Occipital lobe (tissue), 2 donors: Measurements from ENCODE around the gene ZNF438. TPM values are rescaled to one million over a fixed set of nuclear protein-coding genes. Genes with fewer than 3 reads are reported as not detected.
"Not testable (repeated sequence)": the region's sequence is repeated elsewhere in the genome, so short reads cannot be mapped to it uniquely, and the experiment has no call there.

Experiments
- DNase-seq: peaks from one replicate; lab custom pipeline; 2025; lab: John Stamatoyannopoulos, UW
- total RNA-seq: library from RNA; depleted of rRNA; stranded (reverse); fragments of >200 nt; gene quantifications from one replicate; pipeline ENCODE4 v1.2.3, GENCODE V29; 2014

ZNF438 gene, protein sequence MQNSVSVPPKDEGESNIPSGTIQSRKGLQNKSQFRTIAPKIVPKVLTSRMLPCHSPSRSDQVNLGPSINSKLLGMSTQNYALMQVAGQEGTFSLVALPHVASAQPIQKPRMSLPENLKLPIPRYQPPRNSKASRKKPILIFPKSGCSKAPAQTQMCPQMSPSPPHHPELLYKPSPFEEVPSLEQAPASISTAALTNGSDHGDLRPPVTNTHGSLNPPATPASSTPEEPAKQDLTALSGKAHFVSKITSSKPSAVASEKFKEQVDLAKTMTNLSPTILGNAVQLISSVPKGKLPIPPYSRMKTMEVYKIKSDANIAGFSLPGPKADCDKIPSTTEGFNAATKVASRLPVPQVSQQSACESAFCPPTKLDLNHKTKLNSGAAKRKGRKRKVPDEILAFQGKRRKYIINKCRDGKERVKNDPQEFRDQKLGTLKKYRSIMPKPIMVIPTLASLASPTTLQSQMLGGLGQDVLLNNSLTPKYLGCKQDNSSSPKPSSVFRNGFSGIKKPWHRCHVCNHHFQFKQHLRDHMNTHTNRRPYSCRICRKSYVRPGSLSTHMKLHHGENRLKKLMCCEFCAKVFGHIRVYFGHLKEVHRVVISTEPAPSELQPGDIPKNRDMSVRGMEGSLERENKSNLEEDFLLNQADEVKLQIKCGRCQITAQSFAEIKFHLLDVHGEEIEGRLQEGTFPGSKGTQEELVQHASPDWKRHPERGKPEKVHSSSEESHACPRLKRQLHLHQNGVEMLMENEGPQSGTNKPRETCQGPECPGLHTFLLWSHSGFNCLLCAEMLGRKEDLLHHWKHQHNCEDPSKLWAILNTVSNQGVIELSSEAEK
- total RNA-seq, result 3.9 TPM

DNA sequence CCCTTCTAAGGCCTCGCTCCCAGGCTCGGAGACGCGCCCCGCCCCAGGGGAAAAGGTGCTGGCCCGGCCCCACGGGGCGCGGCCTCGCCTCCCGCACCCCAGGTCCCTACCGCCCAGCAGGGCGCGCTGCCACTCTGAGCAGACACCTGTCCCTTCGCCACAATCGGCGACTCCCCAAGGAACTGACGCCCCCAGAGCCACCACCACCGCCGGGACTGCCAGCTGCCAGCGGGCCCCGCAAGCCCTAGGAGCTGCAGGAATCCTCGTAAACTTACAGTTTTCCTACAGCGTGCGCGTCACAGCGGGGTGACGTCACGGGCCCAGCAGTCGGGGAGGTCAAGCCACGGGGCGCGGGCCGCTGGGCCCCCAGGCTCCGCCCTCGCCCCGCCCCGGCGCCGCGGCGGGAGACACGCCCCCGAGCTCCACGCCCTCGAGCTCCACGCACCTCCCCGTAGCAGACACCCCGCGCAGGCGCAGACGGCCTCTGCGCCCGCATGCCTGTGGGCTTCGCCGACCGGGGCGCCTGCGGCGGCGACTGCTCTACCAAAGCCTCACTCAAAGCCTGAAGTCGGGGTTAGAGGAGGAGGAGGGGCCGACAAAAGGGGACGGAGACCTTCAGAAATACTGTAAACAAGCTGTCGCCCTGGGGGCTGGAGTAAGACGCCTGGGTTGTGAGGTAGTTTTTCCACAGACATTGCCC lies at the start of gene ZNF438:
Gene ZNF438 (minus strand): TSS at position 308 of the 700 bp plus-strand sequence. CDS start 154,831 bp downstream, outside the sequence.
- DNase-seq, result peak; percentile 92

DNA sequence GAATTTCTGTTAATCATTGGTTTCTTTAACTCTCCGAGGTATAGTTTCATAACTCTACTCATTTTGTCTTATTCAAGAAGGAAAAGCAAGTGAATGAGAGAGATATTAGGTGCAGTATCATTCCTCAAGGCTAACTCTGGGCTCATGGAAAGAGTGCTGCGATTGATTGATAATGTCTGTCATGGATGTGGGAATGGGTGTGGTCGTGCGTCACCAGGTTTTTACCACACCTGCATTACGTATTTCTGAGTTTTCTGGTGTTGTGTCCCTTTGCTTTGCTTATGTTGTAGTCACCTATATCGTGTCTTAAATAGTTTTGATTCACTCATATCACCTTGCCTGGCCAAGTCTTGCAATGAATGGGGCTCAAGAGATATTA lies 44.9 kb upstream of the ZNF438 start:
- no peak for DNase-seq

DNA sequence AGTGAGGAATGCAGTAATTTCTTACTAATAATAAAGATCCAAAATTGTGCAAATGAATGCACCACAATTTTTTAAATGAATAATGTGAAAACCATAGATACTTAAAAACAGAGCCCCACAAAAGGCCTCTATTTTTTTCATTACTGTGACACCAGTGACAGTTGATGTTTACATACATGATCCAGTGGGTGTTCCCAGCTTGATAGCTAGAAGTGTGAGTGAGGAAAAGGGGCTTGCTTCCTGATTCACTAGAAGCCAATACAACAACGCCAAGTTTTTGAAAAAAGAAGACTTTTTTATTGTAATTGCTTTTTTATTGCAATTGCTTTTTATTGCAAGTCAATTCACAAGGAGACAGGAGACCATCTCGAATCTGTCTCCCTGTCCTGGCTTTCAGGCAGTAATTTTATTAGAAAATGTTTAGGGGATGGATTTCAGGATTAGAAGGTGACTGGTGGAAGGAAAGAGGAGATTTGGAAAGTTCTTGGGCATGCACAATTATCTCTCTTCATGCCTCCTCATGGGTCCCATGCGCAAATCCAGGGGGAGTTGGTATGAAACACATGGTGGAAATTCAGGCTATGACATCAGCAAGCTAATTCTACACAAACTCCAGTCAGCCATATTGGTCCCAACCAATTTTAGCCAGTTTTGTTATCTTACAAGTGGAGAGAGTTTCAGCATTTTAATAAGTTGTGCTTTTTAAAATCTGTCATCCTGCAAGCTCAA lies 44.4 kb upstream of the ZNF438 start:
- DNase-seq, result no peak

DNA sequence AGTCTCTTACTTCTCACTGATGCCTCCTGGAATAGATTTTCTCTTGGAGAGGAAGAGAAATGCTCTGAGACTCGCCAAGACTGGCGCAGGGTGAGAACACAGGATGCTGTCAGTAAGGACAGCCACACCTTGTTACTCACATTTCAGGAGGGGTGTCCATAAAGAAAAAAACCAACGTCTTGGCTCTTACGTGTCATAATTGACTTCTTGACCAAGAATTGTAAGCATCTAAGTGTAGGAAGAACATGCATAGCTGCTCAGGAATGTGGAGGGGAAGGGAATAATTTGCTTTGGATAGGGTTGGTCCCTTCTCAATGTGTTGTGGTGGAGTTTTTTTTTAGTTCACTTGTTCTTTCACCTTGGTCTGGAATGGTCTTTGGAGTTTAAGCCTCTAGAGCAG lies 43.8 kb upstream of the ZNF438 start:
- DNase-seq, result no peak

DNA sequence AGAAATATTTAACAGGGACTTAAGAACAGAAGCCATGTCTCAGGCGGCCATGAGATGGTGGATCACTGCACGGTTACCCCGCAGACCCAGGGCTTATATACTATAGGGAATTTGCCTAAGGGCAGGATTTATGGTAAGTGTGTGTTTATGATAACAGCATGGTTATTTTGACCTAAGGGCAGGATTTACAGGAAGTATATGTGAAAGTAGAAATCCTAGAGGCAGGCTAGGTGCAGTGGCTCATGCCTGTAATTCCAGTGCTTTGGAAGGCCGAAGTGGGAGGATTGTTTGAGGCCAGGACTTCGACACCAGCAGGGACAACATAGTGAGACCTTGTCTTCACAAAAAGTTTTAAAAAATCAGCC lies 43.0 kb upstream of the ZNF438 start:
- no peak for DNase-seq

DNA sequence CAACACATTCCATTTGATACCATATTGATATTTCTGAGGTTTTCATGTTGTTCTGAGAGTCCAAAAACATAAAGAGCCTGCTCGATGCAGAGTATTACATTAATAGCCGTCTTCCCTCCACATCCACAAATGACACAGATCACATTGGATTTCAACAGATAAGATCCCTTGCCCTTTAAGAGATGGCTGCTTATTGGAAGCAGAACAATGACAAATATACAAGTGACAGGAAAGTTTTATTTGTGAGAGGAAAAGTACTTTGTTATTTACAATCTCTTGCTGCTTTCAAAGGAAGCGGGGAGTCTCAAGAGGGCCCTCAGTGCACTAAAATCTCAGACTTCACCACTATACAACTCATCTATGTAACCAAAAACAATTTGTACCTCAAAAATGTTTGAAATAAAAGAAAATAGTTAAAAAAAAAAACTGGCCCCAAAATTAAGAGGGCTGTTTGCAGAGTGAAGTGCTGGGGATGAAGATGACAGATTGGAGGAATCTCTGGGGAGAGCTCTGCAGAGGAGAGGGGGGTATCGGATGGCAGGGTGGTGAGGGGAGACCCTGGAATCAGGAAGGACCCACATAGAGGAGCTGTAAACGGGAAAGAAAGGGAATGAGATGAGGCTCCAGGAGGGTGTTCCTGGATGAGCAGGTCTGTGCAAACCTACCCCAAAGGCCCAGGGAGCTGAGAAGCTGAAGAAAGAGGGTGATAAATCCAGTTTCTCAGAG lies 42.5 kb upstream of the ZNF438 start:
- DNase-seq, result no peak

DNA sequence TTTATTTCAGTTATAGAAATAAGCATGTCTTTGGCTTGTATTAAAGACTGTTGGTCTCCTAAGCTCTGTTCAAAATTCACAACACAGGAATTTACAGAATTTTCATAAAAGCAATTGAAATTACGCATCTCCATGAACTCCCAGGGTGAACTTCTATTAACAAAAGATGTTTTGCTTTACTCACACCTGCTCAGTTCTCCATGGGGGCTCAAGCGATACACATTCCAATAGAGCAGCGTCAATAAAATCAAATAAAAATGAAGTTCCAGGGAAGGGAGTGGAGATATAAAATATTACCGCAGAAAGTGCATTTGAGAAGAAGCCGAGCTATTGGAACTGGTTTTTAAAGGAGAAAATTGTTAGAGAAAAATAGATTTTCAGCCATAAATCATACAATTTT lies 41.5 kb upstream of the ZNF438 start:
- DNase-seq, result no peak

DNA sequence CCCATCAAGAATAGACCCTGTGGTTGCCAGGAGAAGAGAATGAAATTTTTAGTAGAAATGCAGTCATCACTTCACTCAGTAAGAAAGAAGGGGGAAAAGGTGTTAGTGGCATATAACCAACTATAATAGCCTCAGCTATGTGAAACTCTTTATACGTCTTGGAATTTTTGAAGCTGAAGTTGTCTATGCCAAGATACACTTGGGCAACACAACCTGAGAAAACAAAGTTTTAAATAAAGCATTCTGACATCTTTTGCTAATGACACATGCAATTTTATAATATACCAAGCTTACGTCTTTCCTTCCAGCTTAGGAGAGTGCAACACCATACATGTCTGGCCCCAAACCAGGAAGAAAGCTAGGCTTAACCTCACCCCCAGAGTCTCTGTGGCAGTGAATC lies 40.8 kb upstream of the ZNF438 start:
- no peak for DNase-seq

DNA sequence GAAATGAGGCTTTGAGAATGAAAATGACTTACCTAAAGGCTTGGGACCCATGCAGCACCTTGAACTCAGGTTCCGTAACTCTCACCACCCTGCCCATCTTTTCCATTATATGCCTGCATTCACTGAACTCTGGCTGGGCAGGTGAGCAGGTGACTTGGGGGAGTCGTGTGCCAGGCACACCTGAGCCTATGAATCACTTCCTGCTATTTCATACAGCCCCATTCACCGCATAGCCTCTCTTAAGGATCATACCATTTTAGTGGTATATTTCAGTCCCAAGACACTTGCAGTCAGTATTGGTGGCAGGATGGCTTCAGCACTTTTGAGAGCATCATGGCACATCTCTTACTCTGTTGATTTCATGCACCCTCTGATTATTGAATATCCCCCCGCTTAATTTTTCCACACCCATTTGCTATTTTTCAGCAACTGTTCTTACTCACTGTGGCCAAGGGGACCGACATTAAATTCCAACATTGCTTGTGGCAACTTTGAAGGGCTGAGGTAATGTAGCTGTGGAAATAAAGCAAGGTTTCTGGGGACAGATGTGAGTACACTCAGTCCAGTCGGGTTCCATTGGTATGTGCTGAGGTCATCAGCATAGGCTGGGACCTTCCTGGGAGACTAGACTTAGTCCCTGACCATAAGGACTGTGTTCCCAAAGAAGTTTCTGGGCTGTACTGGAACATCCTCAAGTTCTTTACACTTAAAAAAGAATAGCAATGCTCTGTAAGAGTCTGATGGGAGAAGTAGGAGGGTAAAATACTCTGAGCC lies 39.8 kb upstream of the ZNF438 start:
- no peak for DNase-seq

DNA sequence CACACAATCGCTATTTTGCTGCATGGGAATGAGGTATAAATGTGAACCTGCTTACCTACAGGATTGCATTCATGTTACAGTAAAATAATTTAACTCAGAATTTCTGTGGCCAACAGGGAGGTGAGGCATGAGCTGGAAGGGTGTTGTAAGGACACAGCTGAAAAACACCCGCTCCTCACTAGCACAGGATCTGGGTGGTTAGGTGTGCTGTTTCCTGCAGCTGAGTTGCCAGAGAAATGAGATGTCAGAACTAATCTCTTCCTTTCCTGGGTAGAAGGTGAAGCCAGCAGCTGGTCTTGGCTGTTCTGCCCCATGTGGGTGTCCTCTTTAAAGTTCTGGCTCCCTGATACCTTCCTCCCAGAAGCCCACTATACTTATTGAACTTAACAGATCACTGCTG lies 39.0 kb upstream of the ZNF438 start:
- DNase-seq, result no peak

DNA sequence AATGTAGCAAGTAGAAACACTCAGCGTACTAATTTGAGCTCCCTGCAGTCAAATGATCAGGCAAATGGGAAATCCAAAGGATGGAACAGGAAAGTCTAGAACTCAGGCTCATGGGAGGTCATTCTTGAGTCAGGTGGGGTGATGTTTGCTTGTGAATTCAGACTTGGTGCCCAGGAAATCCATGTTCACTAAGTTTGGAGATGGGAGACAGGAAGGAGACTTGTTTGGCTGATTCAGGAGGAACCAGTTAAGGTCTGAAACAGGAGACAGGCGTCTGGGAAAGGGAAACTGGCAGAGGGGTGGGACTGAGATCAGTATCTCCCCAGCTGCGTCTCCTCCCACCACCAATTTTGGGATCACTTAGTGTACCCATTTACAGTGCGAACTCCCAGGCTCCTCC lies 38.4 kb upstream of the ZNF438 start:
- DNase-seq, result no peak

DNA sequence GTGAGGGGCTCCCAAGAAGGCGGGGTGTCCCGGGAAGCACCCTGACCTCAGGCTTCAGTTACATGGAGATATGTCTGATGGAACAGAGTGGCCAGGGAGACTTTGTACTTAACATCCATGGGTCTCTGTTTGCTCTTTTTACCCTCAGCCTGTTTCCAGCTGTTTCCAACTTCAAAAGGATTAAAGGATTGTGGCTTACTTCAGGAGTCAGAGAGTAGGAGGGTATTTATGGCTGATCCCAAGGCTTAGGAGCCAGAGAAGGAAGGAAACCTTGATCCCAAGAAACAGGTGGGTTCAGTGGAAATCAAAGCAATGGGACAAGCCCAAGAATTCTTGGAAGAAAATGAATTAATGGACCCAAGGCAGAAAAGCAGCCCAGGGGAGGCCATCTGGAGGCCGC lies 37.7 kb upstream of the ZNF438 start:
- DNase-seq, result no peak

DNA sequence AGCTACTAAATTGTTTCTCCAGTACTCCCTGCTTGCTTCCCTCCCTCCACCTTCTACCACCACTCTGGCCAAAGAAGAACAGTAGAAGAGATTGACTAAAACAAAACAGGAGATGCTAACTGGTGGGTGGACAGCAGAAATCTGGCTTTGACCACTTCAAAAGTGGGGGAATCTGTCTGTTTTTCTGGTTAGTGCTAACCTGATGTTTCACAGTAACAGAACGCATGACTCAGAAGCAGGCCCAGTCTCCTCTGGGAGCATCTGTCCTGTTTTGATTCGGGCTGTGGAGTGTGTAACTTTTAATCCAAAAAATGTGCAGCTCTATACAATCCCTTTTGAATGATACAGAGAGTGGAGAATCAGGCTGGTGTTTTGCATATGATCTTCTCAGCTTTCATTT lies 32.7 kb upstream of the ZNF438 start:
- peak; percentile 25 for DNase-seq

DNA sequence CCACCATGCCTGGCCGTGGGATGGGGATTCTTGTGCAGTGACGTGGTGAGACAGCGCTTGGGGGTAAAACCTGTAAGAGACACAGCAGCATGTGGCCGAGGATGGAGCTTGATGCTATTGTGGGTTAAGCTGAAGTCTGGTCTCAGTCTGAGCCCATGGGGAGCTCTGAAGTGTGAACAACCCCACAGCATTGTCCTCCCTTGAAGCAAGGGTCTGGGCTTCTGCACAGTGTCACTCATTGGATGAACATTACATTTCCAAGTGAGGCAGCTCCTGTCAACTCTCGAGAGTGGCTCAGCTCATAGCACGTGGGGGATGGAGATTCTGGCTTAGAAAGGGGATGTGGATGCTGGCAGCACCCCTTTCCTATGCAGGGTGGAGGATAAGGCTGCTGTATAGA lies 32.2 kb upstream of the ZNF438 start:
- no peak for DNase-seq

DNA sequence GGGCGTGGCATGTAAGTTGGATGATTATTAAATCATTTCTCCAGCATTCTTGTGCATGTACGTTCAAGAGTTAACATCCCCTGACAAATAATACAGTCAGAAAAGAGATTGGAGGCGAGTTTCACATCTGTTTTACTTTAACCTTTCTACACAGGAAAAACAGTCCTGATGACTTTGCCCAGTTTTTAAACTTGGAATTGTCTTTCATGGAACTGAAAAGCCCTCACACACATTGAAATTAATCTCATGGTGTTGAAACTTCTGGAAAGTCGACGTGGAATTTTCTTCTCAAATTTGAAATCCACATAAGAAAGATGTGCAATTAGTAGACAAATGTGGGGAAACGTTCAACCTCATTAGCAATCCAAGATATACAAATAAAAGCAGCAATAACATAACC lies 31.2 kb upstream of the ZNF438 start:
- DNase-seq, result no peak

DNA sequence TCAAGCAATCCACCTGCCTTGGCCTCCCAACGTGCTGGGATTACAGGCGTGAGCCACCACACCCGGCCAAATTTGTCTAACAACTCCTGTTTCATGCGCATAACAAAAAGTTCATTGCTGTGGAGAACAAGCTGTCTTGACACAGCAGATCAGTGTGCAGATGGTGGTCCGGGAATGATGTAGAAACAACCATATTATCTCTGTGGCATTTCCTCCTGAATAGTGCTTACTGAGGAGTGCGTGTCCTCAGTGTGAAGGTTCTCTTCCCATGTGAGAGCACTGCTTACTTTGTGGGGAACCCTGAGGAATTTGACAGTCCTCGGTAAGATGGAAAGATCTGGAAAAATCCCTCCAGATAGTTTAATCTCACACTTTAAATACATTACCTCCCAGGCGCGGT lies 30.3 kb upstream of the ZNF438 start:
- no peak for DNase-seq

DNA sequence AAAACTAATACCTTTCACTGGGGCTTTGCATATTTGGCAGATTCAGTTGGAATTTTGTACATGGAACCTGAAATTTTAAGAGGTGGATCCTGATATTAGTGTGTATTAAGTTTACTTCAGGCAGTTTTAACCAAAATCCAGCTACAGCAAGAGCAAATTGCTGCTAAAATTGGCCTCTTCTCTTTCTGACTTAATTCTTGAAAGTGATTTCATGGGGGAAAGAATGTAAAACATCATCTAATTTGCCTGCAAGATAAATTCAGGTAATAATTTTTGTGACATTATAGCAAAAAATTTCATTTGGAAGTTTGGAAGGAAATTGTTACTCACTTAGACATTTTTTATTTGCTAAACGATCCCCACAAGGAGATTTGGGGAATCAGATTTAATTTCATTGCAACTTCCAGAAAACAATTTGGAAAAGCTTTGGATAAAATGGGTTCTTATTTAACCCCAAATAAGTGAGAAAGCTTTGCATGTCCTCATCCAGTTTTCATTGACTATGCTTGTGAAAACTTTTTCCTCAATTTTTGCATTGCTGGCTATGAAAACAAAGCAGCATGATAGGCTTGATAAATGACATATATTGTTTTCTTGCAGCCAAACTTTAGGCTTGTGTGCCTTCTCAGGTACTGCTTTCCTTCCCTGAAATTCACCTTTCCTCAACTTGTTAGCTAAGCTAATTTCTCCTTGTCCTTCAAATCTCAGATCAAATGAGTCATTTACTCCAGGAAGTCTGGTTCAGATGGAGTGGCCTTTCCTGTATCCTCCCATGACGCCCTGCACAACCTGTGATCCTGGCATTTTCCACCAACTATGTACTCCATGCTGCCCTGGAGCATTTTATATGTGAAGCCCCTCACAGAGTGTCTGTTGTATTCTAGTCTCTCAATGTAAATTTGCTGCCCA lies 27.4 kb upstream of the ZNF438 start:
- DNase-seq, result no peak

DNA sequence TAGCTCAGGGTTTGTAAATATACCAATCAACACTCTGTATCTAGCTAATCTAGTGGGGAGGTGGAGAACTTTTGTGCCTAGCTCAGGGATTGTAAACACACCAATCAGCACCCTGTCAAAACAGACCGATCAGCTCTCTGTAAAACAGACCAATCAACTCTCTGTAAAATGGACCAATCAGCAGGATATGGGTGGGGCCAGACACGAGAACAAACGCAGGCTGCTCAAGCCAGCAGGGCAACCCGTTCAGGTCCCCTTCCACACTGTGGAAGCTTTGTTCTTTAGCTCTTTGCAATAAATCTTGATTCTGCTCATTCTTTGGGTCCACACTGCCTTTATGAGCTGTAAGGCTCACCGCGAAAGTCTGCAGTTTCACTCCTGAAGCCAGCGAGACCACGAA lies 25.0 kb upstream of the ZNF438 start:
- not testable (repeated sequence) for DNase-seq
